Gastrocnemius medialis (tissue), 4 donors: ENCODE measurements around the gene ATG4D.

Experiments used
- POLR2A ChIP-seq, 2 donors: fragments of 450-650 bp; IDR thresholded peaks; one replicate each; pipeline ENCODE4 v1.6.1; 2017; ENCODE audit warnings: antibody characterized with exemption in 2 of 2, mild to moderate bottlenecking in 2 of 2, moderate library complexity in 2 of 2
- TF ChIP-seq, protein P1 (sequence below), 5 experiments: fragments of 450-650 bp in 3 of 5; fragments of 200-600 bp in 2 of 5; sonication (generic) in 2 of 5; IDR thresholded peaks in 4 of 5; conservative IDR thresholded peaks in 1 of 5; 1 replicate in 4 of 5; 2 replicates in 1 of 5; pipeline ENCODE4 v1.5.1; 2016 to 2019; ENCODE audit warnings: antibody characterized with exemption in 5 of 5, mild to moderate bottlenecking in 3 of 5, moderate library complexity in 3 of 5

DNA sequence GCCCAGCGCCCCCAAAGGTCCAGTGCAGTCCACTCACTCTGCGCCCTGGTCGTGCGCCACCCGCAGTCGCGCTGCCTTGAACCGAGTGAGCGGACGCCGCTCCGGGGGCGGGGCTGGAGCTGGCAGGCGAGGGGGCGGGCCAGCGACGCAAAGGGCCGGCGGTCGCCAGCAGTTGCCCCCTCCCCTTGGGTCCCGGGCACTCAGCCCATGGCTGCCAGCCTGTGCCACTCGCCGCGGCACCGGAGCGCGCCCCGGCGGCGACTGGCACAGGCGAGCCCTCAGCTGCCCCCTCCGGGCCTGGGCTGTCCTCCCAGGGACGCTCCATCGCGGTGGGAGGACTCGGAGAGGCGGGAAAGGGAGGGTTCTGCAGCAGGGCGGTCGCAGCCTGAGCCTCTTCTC lies 26.3 kb upstream of the ATG4D start, which contains the start of gene S1PR5:
- no peak for TF ChIP-seq POLR2A (IDR thresholded peaks at IDR 0.05)
- TF ChIP-seq, protein P1, sequence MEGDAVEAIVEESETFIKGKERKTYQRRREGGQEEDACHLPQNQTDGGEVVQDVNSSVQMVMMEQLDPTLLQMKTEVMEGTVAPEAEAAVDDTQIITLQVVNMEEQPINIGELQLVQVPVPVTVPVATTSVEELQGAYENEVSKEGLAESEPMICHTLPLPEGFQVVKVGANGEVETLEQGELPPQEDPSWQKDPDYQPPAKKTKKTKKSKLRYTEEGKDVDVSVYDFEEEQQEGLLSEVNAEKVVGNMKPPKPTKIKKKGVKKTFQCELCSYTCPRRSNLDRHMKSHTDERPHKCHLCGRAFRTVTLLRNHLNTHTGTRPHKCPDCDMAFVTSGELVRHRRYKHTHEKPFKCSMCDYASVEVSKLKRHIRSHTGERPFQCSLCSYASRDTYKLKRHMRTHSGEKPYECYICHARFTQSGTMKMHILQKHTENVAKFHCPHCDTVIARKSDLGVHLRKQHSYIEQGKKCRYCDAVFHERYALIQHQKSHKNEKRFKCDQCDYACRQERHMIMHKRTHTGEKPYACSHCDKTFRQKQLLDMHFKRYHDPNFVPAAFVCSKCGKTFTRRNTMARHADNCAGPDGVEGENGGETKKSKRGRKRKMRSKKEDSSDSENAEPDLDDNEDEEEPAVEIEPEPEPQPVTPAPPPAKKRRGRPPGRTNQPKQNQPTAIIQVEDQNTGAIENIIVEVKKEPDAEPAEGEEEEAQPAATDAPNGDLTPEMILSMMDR (IDR thresholded peaks at IDR 0.05 in 4 of 5, conservative IDR thresholded peaks at IDR 0.05 in 1 of 5): no peak
